GM21717 (cell line): ENCODE data around the gene TMEM132E.

Experiments used
- ATAC-seq: cut with Tn5 transposase; IDR thresholded peaks from one replicate; pipeline ENCODE4 v1.9.1; 2021; ENCODE audit warnings: mild to moderate bottlenecking, moderate library complexity; ENCODE audit not compliant: unreplicated experiment

The TMEM132E gene

DNA sequence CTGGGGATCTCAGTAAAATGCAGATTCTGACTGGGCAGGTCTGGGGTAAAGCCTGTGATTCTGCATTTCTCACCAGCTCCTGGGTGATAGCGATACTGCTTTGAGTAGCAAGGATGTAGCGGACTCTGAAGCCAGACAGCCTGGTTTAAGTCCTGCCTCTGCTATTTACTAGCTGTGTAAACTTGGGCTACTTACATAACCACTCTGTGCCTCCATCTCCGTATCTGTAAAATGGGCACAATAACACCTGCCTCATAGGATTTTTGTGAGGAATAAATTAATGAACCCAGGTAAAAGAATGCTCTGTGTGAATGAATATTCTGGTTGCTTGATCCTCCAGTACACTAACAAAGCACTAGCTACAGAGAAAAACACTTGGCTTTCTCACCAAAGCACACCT is 54.4 kb downstream of the TMEM132E start:
- ATAC-seq = no peak

DNA sequence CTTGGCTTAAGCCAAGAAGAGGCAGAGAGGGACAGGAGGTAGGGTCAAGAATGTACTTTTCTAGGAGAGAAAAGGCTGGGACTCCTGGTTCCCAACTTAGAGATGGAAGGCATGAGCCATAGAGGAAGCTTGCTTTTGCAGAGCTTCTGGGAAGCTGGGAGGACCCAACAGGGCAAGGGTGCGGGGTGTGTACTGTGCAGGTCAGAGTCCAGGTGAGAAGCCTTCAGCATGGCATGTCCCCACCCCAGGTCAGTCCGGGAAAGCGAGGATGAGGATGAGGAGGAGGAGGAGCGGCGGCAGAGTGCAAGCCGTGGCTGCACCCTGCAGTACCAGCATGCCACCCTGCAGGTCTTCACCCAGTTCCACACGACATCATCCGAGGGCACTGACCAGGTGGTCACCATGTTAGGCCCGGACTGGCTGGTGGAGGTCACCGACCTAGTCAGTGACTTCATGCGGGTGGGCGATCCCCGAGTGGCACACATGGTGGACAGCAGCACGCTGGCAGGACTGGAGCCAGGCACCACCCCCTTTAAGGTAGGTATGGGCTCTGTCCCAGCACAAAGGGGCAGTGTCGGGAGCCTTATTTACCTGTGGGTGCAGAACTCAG is 55.3 kb downstream of the TMEM132E start:
- ATAC-seq = no peak

DNA sequence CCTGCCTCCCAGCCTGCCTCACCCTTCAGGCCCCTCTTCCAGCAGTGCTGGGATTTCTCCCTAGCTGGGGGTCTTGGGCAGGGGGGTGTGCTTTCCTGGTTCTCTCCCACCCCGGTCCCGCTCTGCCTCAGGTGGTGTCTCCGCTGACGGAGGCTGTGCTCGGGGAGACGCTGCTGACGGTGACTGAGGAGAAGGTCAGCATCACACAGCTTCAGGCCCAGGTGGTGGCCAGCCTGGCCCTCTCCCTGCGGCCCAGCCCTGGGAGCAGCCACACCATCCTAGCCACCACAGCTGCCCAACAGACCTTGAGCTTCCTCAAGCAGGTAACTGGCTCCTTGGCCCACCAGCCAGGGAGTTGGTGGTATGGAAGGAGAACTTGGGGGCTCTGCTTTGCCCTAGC is 56.5 kb downstream of the TMEM132E start:
- ATAC-seq = no peak

DNA sequence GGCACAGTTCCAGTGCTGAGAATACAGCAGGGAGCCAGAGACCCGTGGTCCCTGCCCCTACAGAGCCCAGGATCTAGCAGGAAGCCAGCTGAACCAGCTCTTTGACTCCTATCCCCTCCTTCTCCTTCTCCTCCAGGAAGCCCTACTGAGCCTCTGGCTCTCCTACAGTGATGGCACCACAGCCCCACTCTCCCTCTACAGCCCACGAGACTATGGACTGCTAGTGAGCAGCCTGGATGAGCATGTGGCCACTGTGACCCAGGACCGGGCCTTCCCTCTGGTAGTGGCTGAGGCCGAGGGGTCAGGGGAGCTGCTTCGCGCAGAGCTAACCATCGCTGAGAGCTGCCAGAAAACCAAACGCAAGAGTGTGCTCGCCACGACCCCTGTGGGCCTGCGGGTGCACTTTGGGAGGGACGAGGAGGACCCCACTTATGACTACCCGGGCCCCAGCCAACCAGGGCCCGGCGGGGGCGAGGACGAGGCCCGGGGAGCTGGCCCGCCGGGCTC is 57.7 kb downstream of the TMEM132E start:
- no peak for ATAC-seq

DNA sequence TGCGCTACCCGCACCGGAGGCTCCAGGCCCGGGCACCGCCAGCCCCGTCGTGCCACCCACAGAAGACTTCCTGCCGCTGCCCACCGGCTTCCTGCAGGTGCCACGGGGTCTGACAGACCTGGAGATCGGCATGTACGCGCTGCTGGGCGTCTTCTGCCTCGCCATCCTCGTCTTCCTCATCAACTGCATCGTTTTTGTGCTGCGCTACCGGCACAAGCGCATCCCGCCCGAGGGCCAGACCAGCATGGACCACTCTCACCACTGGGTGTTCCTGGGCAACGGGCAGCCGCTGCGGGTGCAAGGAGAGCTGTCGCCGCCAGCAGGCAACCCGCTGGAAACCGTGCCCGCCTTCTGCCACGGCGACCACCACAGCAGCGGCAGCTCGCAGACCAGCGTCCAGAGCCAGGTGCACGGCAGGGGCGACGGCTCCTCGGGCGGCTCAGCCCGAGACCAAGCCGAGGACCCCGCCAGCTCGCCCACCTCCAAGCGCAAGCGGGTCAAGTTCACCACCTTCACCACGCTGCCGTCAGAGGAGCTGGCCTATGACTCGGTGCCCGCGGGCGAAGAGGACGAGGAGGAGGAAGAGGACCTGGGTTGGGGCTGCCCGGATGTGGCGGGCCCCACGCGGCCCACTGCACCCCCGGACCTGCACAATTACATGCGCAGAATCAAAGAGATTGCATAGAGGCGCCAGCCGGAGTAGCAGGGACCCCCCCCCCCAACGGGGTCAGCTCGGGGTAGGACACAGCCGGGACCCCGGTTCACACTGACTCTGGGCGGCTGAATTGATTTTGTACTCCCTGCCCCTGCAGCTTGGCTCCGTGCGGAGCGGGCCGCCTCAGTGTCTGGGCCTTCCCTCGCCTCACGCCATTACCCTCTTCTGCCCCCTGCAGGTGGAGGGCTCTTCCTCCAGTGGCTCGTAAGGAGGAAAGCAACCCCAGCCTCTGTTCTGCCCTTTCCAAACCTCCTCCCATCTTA is 58.5 kb downstream of the TMEM132E start:
- ATAC-seq = no peak

DNA sequence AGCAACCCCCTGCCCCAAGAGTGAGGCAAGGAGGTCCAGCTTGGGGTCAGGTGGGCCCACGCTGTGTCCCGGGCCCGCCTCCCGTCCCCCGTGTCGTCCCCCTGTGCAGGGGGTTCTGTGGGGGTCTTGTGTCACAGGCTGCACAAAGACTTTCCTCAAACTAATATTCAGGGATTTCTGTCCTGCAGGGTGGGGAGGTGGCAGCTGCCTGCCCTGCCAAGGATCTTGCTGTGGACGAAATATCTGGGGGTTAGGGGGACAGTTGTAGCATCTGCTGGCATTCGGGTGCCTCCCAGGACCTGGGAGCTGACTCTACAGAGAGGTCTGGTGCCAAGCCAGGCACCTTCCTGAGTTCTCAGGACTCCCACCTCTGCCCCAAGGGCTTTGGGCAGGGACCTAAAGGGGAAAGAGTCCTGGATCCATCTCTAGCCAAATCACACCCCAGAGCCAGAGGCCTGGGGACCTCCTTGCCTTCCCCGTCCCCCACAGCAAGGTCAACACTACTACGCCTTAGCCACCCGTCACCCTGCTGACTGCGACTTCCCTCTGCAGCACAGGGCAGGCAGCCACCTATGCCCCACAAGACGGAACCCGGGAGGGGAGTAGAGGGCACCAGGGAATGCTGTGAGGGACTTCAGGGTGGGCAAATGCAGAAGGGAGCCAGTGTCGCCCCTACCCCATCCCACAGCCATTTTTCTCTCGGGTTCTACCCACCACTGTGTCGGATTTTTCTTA is 59.3 kb downstream of the TMEM132E start:
- ATAC-seq = no peak

DNA sequence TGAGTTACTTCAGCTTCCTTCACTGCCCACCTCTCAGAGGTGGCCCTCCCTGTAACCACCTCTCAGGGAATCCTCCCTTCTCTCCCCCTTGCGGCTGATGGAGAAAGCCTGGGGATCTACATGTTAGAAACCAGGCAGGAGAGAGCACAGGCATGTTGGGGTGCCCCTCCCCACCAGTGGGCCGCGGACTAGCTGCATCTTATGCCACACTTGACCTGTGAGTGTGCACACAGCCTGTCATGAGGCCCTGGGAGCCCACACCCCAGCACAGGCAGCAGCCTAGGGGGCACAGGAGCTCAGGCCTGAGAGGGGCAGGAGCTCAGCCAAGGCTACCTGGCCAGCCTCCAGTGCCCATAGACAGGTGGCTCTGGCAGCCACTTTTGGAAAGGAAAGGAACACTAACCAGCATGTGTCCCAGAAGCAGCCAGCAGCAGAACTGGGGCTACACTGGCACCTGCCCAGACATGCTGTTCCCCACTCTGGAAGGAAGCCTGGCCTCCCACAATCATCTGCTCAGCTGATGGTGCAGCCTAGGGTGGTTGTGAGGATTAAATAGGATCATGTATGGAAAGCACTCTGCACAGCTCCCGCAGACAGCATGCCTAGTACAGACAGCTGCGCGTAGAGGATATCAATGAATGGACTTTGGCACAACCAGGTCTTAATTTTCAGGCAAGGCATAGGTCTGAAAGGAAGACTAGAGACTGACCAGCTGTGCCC is 60.5 kb downstream of the TMEM132E start:
- ATAC-seq = no peak

DNA sequence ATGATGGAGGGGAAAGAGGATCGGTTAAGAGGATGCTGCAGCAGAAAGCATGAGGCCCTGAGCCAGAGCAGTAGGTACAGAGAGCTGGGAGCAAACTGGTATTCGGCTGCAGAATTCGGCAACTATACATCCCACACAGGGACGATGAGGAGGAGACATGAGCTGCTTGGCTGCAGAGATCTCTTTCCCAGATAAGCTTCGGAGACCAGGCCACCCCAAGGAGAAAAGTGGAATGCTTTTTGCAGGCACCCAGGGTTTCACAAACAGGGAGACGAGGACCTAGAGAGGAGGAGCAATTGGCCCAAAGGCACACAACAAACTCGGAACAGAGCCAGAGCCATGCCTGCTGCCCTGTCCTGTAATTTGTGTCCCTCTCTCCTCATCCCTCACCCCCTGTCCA is 62.0 kb downstream of the TMEM132E start:
- no peak for ATAC-seq

DNA sequence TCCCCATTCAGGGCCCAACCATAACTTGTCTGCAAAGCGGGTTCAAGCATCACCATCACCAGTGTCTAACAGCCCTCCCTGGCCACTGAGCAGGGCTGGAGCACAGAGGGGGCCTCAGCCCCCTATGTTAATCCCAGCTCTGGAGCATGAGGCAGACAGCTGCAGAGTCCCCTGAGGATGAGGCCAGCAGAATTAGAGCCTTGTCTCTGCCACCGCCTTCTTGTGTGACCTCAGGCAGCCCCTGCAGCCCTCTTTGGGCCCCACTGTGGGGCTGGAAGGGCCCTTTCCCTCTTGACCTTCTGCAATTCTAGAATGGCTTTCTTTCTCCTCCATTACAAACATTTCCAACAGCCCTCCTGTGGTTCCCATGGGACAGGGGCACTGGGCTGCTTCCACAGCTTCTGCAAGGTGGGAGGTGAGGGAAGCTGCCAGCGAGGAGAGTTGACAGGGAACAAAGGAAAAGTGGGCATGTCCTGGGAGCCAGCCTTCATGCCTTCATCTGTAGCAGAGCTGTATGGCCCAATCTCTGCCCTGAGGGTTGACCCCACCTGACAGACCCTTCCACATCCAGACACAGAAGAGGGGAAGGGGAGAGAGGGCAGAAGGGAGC is 65.7 kb downstream of the TMEM132E start:
- no peak for ATAC-seq

DNA sequence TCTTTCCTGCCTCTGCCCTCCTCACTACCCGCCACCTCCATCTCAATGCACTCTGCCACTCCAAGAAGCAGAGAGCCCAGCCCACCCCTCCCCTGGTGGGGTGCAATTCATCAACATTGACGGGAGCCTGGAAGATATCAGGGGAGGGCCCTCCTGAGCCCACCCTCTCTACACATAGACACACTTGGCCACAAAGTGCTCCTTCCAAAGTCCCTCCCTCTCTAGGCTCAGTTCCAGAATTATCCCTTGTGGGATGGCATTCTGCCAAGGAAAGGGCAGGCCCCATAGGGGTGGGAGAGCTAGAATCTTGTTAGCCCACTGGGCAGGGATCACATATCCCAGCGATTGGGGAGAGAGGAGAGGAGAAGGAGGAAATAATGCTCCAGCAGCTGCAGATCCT is 66.2 kb downstream of the TMEM132E start:
- no peak for ATAC-seq

DNA sequence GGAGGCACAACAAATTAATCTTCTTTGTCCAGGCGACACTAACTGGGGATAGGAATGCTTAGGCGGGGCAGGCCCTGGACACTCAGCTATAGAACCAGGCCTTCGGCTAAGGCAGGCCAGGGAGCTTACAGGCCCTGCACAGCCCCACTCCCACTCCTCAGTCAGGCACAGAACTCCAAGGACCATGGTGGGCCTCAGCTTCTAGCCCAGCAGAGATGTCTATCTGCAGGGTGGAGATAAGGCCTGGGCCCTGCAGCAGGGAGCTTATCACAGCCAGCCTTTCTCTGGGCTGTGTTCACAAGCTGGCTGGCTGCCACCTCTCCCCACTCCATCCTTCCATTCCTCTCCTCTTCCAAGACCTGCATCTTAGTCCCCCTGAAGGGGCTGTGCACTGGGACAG is 68.1 kb downstream of the TMEM132E start:
- ATAC-seq = no peak

DNA sequence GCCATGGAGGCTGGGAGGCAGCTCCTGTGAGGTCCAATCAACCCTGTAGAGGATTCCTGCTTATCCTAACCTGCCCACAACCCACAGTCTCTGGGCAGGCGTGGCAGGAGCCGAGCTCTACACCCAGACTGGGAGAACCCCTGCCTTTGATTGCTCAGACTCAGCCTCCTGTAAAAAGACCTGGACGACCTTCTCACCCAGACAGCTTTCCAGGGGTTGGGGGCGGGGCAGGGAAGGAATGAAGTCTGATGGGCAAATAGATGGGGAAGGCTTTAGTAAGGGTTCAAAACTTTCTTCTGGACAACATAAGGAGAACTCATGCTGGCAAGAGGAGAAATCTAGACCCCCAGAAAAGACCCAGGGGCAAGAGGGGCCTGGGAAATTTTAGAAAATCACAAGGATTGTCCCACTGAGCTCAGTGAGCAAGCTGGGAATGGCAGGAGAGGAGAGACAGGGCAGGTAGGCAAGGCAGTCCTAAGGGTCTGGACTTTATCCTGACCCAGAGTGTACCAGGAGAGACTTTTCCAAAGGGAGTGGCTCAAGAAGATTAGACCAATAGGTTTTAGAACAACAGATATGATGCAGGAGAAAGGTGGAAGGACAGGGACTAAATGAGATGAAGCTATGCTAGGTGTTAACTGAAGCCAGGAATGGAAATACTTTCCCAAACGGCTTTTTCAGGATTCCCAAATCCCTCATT is 70.8 kb downstream of the TMEM132E start:
- no peak for ATAC-seq

DNA sequence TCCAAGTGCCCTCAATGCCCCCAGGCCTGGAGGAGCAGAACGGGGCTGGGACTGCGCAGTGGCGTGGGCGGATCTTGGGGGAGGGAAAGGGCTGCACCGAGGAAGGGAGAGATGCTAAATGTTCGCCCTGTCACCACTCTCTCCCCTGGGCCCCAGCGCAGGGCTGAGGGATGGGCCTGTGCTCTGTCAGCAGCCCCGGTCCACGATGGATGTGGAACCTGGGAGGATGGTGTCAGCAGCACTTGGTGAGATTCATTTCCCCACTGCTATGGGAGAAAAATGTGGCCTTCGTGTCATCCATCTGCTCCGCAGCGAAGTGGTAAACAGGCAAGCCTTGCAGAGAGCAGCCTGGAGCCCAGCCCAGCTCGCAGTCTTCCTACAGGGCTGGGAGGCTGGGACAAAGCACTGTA is 72.0 kb downstream of the TMEM132E start:
- ATAC-seq = no peak

DNA sequence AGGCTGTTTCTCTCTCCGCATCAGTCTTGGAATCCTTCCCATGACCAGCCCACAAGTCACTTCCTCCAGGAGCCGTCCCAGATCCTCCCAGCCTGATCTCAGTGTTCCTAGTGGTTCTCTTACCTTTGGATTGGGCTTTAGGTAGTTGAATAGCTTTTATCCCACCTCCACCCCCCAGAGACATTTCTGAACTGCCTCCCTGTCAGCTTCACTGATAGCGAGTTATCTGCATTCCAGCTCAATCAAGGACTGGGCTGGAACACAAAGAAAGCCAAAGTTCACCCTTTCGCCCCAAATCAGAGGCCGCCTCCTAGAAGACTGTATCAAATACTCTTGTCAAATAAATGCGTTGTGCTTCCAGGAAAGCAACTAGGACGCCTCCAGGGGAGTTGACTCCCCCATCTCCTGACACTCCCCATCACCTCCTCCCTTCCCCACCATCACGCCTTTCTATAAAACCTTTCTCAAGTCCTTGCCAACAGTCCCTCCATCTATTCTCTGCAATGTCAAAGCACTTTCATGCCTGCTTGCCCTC is 72.7 kb downstream of the TMEM132E start:
- ATAC-seq = no peak

DNA sequence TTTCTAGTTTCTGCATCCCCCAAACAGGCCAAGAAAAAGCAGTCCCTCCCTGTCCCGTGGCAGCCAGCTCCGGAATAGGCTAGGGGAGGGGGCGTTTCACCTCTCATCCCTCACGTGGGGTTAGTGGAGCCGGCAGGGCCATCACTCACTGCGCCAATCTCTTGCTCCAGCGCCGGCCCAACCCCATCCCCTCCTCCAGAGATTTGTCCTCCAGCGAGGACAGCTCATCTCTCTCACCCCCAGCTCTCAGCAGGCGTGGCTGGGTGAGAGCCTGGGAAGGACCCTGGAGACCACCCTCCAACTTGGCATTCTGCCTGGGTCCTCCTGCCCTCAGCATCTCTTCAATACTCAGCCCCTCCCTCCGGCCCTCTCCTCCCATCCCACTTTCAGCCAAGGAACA is 74.1 kb downstream of the TMEM132E start:
- no peak for ATAC-seq

DNA sequence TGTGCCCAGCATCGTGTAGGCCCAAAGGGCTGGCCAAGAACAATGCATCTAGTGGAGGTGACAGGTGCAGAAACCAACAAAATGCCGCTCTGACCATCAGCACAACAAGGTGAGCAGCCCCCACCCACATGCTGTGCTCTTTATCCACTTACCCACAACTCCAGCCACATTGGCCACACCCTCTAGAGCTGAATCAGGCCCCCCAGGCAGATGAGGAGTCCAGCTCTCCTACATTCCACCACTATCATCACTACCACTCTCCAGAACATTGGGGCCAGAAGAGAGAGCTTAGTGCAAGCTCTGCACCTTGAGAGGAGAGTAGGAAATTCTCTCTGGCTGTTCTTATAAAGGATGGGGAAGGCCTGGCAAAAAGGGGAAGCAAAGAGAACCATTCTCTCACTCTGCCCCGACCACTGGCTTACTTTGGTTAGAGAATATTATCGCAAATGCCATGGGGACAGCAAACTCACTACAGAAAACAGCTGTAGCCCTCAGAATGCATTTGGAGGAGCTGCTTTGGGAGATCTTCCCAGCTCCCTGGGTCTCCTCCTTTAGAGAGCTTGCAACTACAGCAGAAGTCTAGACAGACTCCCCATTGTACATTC is 75.0 kb downstream of the TMEM132E start:
- no peak for ATAC-seq

DNA sequence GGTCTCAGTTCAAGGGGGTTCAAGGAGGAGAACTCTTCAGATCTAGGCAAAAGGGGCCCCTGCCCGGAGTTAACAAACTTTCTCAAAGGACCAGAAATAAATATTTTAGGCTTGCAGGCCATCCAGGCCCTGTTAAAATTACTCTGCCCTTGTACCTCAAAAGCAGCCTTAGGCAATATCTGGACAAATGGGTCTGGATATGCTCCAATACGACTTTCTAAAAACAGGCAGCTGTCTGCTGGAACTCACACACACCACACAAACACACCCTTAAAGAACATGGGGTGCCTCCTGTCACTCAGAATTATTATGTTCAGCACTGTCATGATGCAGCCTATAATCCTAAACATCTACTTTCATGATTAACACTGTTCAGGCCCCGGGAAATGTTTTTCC is 75.5 kb downstream of the TMEM132E start:
- ATAC-seq = no peak

DNA sequence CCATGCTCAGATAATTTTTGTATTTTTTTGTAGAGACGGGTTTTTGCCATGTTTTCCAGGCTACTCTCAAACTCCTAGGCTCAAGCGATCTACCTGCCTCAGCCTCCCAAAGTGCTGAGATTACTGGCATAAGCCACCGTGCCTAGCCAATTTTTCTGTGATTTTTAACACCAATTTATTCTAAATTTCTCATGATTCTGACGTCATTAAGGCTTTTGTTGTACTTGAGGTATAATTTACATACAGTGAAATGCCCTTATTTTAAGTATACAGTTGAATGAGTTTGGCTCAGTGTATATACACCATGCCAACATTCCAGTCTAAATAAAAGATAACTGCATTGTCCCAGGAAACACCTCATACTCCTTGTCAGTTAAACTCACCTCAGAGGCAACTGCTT is 77.4 kb downstream of the TMEM132E start:
- ATAC-seq = no peak
